IPS-11a (cell line): ENCODE results near the gene NKAIN1.
A peak's percentile ranks its signal among the peaks of the same experiment; 100 is the strongest.
"Not testable (repeated sequence)": the region's sequence is repeated elsewhere in the genome, so short reads cannot be mapped to it uniquely, and the experiment has no call there.

Experiments used
- H3K4me3 ChIP-seq: one replicate; pipeline ENCODE4 v1.5.1; 2013; ENCODE audit warnings: low read depth, low read length, control low read depth

Gene NKAIN1

GRCh38 chr1:31154632-31155215, 85.0 kb downstream of the NKAIN1 start:
- peak overlapping the region; percentile 48 for H3K4me3 ChIP-seq

GRCh38 chr1:31154000-31154631, 85.6 kb downstream of the NKAIN1 start:
- peak overlapping the region; percentile 48 for H3K4me3 ChIP-seq

- H3K4me3 ChIP-seq: no peak overlapping the region
These were observed 86.3 kb downstream of the NKAIN1 start for GRCh38 chr1:31153423-31153822.

GRCh38 chr1:31152181-31152795, 87.4 kb downstream of the NKAIN1 start:
- H3K4me3 ChIP-seq: no peak overlapping the region

GRCh38 chr1:31151402-31151801, 88.3 kb downstream of the NKAIN1 start:
- no peak overlapping the region for H3K4me3 ChIP-seq

- H3K4me3 ChIP-seq: no peak overlapping the region
These were observed 91.3 kb downstream of the NKAIN1 start for GRCh38 chr1:31148409-31148808.

GRCh38 chr1:31145648-31146047, 94.0 kb downstream of the NKAIN1 start:
- no peak overlapping the region for H3K4me3 ChIP-seq

- H3K4me3 ChIP-seq: no peak overlapping the region
These were observed 95.2 kb downstream of the NKAIN1 start for GRCh38 chr1:31144442-31144841.

- H3K4me3 ChIP-seq: no peak overlapping the region
These were observed 96.2 kb downstream of the NKAIN1 start for GRCh38 chr1:31143455-31143854.

GRCh38 chr1:31142406-31142805, 97.3 kb downstream of the NKAIN1 start:
- no peak overlapping the region for H3K4me3 ChIP-seq

- H3K4me3 ChIP-seq: no peak overlapping the region
These were observed 99.4 kb downstream of the NKAIN1 start for GRCh38 chr1:31140299-31140698.

GRCh38 chr1:31138797-31139521, 100.7 kb downstream of the NKAIN1 start:
- not testable (repeated sequence) for H3K4me3 ChIP-seq

GRCh38 chr1:31137873-31138272, 101.8 kb downstream of the NKAIN1 start:
- H3K4me3 ChIP-seq: not testable (repeated sequence)

- no peak overlapping the region for H3K4me3 ChIP-seq
These were observed 103.6 kb downstream of the NKAIN1 start for GRCh38 chr1:31135973-31136600.

- no peak overlapping the region for H3K4me3 ChIP-seq
These were observed 106.3 kb downstream of the NKAIN1 start for GRCh38 chr1:31133368-31133767.
